Renal pelvis (tissue), 4 donors: ENCODE measurements around the gene NTN4. TPM values are rescaled to one million over a fixed set of nuclear protein-coding genes. Genes with fewer than 3 reads are reported as not detected.
"Not testable (repeated sequence)": the region's sequence is repeated elsewhere in the genome, so short reads cannot be mapped to it uniquely, and the experiment has no call there.

Source experiments
- DNase-seq: peaks from one replicate; pipeline ENCODE4 v3.0.0-alpha.2; 2013
- polyA plus RNA-seq, 3 donors: library from polyadenylated mRNA; unstranded; fragments of 120-200 nt; gene quantifications; one replicate each; pipeline ENCODE4 v1.2.1, GENCODE V29; 2013; ENCODE audit not compliant: insufficient read length in 3 of 3

NTN4 gene
- polyA plus RNA-seq, 3 donors: 82.5 to 126 (median 95.5) TPM

- DNase-seq: no peak
These were observed 72.5 kb downstream of the NTN4 start for GRCh38 chr12:95718006-95718431.

GRCh38 chr12:95717316-95717928, 73.1 kb downstream of the NTN4 start:
- DNase-seq: no peak

GRCh38 chr12:95715177-95715576, 75.4 kb downstream of the NTN4 start:
- no peak for DNase-seq

GRCh38 chr12:95712269-95712668, 78.3 kb downstream of the NTN4 start:
- DNase-seq: no peak

GRCh38 chr12:95710386-95710785, 80.2 kb downstream of the NTN4 start:
- DNase-seq: no peak

GRCh38 chr12:95709152-95709551, 81.4 kb downstream of the NTN4 start:
- DNase-seq: no peak

- DNase-seq: no peak
These were observed 85.4 kb downstream of the NTN4 start for GRCh38 chr12:95705143-95705542.

GRCh38 chr12:95703986-95704385, 86.6 kb downstream of the NTN4 start:
- DNase-seq: no peak

- DNase-seq: no peak
These were observed 88.7 kb downstream of the NTN4 start for GRCh38 chr12:95701722-95702418.

- no peak for DNase-seq
These were observed 89.3 kb downstream of the NTN4 start for GRCh38 chr12:95701275-95701674.

GRCh38 chr12:95700316-95700785, 90.2 kb downstream of the NTN4 start:
- no peak for DNase-seq

GRCh38 chr12:95699579-95699978, 91.0 kb downstream of the NTN4 start:
- DNase-seq: no peak

- DNase-seq: no peak
These were observed 96.4 kb downstream of the NTN4 start for GRCh38 chr12:95694136-95694535.

- DNase-seq: no peak
These were observed 96.9 kb downstream of the NTN4 start for GRCh38 chr12:95693689-95694088.

GRCh38 chr12:95690861-95691635, 99.5 kb downstream of the NTN4 start:
- no peak for DNase-seq

GRCh38 chr12:95687937-95688336, 102.6 kb downstream of the NTN4 start:
- no peak for DNase-seq

- no peak for DNase-seq
These were observed 107.1 kb downstream of the NTN4 start for GRCh38 chr12:95683418-95683817.

GRCh38 chr12:95681210-95681765, 109.3 kb downstream of the NTN4 start:
- no peak for DNase-seq

GRCh38 chr12:95678684-95679083, 111.9 kb downstream of the NTN4 start:
- no peak for DNase-seq

GRCh38 chr12:95677782-95678181, 112.8 kb downstream of the NTN4 start:
- DNase-seq: not testable (repeated sequence)

- DNase-seq: peak; percentile 37
These were observed 115.9 kb downstream of the NTN4 start for GRCh38 chr12:95674631-95675030.

- peak; percentile 14 for DNase-seq
These were observed 116.4 kb downstream of the NTN4 start for GRCh38 chr12:95674163-95674562.

GRCh38 chr12:95673576-95673975, 117.0 kb downstream of the NTN4 start:
- DNase-seq: no peak
